NCI-H524 (cell line): ENCODE measurements around the gene TRPC4AP.

Source experiments
- DNase-seq, 2 experiments: peaks; one replicate each; lab custom pipeline; 2025; lab: John Stamatoyannopoulos, UW

TRPC4AP gene

DNA sequence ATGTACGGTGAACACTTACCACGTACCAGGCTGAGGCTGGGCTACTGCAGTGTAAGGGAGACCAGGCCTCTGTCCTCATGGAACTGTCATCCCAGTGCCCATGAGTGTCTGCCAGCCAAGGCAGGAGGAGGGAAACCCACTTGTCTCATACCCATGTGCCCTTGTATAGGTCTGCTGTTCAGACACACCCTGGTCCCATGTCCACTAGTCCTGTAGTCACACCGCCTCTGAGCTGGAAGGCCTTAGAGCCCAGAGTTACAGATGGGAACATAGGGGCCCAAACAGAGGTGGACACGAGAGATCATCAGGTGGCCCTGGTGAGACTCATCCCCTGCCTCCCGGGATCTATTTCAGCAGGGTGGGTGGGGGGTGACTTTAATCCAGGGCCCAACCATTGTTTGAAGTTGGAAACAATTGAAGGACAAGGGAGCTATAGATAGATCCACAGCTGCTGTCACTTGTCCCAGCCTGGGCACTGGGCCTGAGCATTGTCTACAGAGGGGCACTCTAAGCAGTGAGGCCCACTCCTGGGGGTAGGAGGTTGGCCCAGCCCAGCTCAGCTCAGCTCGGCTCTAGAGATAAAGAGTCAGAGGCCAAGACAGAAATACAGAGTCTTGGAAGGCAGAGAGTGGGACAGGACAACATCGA lies 122.3 kb downstream of the TRPC4AP start:
- DNase-seq: no peak

DNA sequence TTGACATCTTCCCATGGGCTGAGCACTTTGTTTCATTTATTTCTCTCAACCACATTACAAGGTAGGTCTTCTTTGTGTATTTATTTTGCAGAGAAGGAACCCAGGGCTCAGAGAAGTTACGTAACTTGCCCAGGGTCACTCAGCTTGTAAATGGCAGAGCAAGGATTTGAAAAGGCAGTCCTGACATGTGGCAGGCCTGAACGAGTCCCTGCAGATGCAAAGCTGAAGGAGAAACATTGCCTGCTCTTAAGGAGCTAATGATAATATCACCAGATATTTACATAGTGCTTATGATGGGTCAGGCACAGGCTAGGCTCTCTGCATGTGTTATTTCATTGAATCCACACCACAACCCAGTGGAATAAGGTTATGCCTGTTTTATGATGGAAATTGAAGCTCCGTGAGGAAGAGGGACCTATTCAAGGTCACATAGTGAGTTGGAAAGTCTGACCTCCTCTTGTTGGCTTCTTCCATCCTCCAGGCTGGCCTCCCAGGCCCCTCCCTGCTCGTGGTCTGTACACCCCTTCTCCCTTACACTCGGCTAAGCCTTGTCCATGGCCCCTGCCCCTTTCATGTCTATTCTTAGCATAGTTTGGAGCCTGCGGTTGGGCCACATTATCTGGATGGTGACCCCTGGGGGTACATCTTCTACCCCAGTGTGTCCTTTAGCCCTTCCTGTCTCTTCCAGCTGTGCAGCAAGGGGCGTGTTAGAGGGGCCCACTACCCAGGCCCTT lies 124.4 kb downstream of the TRPC4AP start:
- no peak for DNase-seq

- DNase-seq: no peak
Measured at GRCh38 chr20:34967421-34967820, 125.2 kb downstream of the TRPC4AP start.

DNA sequence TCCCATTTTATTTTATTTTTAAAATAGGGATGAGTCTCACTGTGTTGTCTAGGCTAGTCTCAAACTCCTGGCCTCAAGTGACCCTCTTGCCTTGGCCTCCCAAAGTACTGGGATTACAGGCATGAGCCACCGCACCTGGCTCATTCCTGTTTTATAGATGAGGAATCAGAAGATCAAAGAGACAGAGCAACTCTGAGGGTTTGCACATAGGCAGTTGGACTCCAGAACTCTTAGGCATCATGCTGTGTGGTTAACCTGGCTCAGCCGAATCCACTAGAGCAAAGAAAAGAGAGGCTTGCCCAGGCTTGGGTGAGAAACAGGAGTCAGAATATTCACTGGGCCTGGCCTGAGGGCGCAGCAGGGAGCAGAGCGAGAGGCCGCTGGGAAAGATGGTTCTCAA lies 127.6 kb downstream of the TRPC4AP start:
- DNase-seq: no peak

DNA sequence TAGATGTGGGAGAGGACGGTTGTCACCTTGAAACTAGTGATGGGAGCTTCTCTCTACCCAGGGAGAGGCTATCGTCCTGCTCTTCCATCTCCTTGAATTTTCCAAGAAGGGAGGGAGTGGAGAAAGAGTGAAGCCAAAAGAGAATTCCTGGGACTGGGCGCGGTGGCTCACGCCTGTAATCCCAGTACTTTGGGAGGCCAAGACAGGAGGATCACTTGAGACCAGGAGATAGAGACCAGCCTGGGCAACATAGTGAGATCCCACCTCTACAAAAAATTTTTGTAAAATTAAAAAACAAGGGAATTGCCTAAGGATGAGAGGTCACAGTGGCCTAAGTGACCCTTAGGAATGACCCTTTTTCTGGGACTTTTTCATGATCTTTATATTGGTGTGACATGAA lies 128.1 kb downstream of the TRPC4AP start:
- DNase-seq: no peak

DNA sequence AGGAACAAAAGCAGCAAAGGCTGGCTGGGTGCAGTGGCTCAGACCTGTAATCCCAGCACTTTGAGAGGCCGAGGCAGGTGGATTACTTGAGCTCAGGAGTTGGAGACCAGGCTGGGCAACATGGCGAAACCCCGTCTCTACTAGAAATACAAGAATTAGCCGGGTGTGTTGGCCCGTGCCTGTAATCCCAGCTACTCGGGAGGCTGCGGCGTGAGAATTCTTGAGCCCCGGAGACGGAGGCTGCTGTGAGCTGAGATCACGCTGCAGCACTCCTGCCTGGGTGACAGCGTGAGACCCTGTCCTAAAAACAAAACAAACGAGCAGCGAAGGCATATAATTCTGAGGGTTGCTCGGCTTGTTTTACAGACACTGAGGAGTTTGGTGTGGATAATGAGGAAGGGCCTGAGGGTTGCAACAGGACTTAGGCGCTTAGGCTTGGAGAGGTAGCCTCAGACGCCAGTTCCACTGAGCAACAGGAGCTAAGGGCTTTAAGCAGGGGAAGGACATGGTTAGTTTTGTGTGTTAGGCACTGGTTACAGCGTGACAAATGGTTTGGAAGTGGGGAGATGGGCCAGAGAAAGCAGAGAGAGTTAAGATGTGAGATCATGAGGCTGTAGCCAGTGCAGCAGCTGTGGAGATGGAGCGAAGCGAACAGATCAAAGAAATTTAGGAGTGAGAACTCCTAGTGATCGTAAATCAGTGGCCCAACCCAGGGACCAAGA lies 135.7 kb downstream of the TRPC4AP start:
- DNase-seq: no peak

- no peak for DNase-seq
Measured at GRCh38 chr20:34956041-34956458, 136.6 kb downstream of the TRPC4AP start.

GRCh38 chr20:34955231-34956040 lies 137.2 kb downstream of the TRPC4AP start, which contains the start of the genes GSS and MYH7B:
TSS of gene GSS (minus strand) at chr20:34955806. CDS start at chr20:34951852, 3,954 bp downstream.
TSS of gene MYH7B (plus strand) at chr20:34955868. CDS start at chr20:34978006, 22,138 bp downstream.
- DNase-seq: peak; percentile 97 to 98

GRCh38 chr20:34954904-34955230 lies 137.7 kb downstream of the TRPC4AP start:
- DNase-seq: no peak

DNA sequence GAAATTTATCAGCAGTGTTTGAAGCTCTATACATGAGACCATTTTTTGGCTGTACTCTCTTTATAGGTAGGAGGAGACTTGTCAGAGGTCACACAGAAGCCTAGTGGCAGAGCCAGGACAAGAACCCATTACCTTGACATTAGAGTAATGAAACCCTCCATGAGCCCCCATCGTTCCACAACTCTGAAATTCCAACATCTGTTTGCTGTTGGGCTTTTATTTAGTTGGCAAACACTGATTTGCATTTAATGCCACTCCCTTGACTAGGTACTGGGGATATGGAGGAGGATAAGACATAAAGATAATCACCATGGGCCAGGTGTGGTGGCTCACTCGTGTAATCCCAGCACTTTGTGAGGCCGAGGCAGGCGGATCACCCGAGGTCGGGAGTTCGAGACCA lies 138.6 kb downstream of the TRPC4AP start:
- DNase-seq: no peak

GRCh38 chr20:34952671-34953070 lies 139.9 kb downstream of the TRPC4AP start:
- no peak for DNase-seq
